Mucosa of stomach (tissue), 1 donor: Measurements from ENCODE around the gene CXCR4.
"Not testable (repeated sequence)": the region's sequence is repeated elsewhere in the genome, so short reads cannot be mapped to it uniquely, and the experiment has no call there.

Experiments
- H3K27me3 ChIP-seq: one replicate; pipeline ENCODE4 v1.7.0; 2013; ENCODE audit warnings: mild to moderate bottlenecking, low read length; ENCODE audit not compliant: control insufficient read depth, insufficient read depth
- H3K36me3 ChIP-seq: one replicate; pipeline ENCODE4 v1.7.0; 2013; ENCODE audit warnings: low read length; ENCODE audit not compliant: control insufficient read depth, insufficient read depth
- H3K4me1 ChIP-seq: one replicate; pipeline ENCODE4 v1.7.0; 2013; ENCODE audit warnings: mild to moderate bottlenecking, low read length; ENCODE audit not compliant: control insufficient read depth, insufficient read depth
- H3K4me3 ChIP-seq: one replicate; pipeline ENCODE4 v1.7.0; 2013; ENCODE audit warnings: low read length
- H3K9ac ChIP-seq: one replicate; pipeline ENCODE4 v1.7.0; 2013; ENCODE audit warnings: mild to moderate bottlenecking, low read length, moderate library complexity
- H3K9me3 ChIP-seq: one replicate; pipeline ENCODE4 v1.7.0; 2013; ENCODE audit warnings: mild to moderate bottlenecking, low read length, moderate library complexity; ENCODE audit not compliant: control insufficient read depth
- donor health status: Pancreatic carcinoma.

The CXCR4 gene

GRCh38 chr2:136107051-136108033, 10.6 kb downstream of the CXCR4 start:
- Histone ChIP-seq H3K4me1 (no peaks in the 10 kb centered on the region), H3K4me3 (no peak overlapping the region), H3K27me3 (no peaks in the 10 kb centered on the region), H3K9ac (no peak overlapping the region), H3K36me3 (no peaks in the 10 kb centered on the region), H3K9me3 (no peaks in the 10 kb centered on the region)

DNA sequence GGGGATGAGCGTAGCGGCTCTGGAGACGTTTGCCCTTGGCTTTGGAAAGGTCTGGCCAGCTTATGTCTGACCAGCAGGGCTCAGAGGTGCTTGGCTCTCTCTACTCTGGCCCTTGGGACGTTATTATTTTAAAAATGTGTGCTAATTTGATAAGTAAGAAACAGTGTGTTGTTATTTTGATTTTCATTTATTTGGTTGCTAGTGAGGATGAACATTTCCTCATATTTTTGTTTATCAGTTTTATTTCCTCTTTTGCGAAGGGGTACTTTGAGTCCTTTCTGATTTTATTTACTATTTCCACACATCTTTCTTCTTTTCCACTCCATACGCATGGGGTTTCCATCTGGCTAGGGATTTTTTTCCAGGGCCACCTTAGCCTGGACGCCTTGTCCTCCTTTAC, 11.4 kb downstream of the CXCR4 start:
- no peaks in the 10 kb centered on the region for H3K9me3 ChIP-seq
- no peaks in the 10 kb centered on the region for H3K36me3 ChIP-seq
- H3K4me3 ChIP-seq, result no peak overlapping the region
- no peaks in the 10 kb centered on the region for H3K27me3 ChIP-seq
- no peak overlapping the region for H3K9ac ChIP-seq
- no peaks in the 10 kb centered on the region for H3K4me1 ChIP-seq

- Histone ChIP-seq H3K9ac (no peak overlapping the region), H3K9me3 (no peaks in the 10 kb centered on the region), H3K27me3 (no peaks in the 10 kb centered on the region), H3K4me1 (no peaks in the 10 kb centered on the region), H3K36me3 (no peaks in the 10 kb centered on the region), H3K4me3 (no peak overlapping the region)
These were observed 13.0 kb downstream of the CXCR4 start for GRCh38 chr2:136104977-136105376.

GRCh38 chr2:136101042-136101441, 16.9 kb downstream of the CXCR4 start:
- Histone ChIP-seq H3K4me1 (no peaks in the 10 kb centered on the region), H3K4me3 (no peak overlapping the region), H3K27me3 (no peaks in the 10 kb centered on the region), H3K9ac (no peak overlapping the region), H3K36me3 (no peaks in the 10 kb centered on the region), H3K9me3 (no peaks in the 10 kb centered on the region)

GRCh38 chr2:136098441-136098840, 19.5 kb downstream of the CXCR4 start:
- Histone ChIP-seq H3K9me3 (no peaks in the 10 kb centered on the region), H3K36me3 (no peaks in the 10 kb centered on the region), H3K9ac (no peak overlapping the region), H3K4me1 (no peaks in the 10 kb centered on the region), H3K4me3 (no peak overlapping the region), H3K27me3 (no peaks in the 10 kb centered on the region)

- no peaks in the 10 kb centered on the region for H3K27me3 ChIP-seq
- no peaks in the 10 kb centered on the region for H3K36me3 ChIP-seq
- H3K9ac ChIP-seq, result no peak overlapping the region
- H3K4me1 ChIP-seq, result no peaks in the 10 kb centered on the region
- H3K9me3 ChIP-seq, result no peaks in the 10 kb centered on the region
- H3K4me3 ChIP-seq, result no peak overlapping the region
These were observed 24.4 kb downstream of the CXCR4 start for GRCh38 chr2:136093583-136093982.

DNA sequence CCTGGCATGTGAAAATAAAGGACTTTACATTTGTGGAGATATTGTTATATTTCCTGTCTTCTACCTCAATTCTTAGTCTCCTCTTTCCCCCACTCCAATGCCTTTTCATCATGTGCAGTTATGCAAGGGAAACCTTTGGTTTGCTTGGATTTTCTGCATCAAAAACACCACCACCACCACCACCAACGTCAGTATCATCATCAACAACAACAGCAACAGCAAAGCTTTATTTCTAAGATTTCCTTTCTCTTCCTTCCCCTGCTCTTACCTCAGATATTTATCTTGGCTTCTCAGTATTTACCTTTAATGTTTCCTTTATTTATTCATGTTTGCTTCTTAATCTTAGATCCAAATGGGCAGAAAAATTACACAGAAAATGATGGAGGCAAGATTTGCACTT, 26.1 kb downstream of the CXCR4 start:
- no peaks in the 10 kb centered on the region for H3K27me3 ChIP-seq
- no peaks in the 10 kb centered on the region for H3K4me1 ChIP-seq
- no peak overlapping the region for H3K9ac ChIP-seq
- no peaks in the 10 kb centered on the region for H3K36me3 ChIP-seq
- H3K9me3 ChIP-seq, result no peaks in the 10 kb centered on the region
- H3K4me3 ChIP-seq, result no peak overlapping the region

DNA sequence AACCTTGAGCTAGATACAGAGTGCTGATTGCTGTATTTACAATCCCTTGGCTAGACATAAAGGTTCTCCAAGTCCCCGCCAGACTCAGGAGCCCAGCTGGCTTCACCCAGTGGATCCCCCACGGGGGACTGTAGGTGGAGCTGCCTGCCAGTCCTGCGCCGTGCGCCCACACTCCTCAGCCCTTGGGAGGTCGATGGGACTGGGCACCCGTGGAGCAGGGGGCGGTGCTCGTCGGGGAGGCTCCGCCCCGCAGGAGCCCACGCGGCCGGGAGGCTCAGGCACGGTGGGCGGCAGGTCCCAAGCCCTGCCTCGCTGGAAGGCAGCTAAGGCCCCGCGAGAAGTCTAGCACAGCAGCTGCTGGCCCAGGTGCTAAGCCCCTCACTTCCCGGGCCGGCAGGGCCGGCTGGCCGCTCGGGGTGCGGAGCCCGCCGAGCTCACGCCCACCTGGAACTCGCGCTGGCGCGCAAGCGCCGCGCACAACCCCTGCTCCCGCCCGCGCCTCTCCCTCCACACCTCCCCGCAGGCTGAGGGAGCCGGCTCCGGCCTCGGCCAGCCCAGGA, 30.0 kb downstream of the CXCR4 start:
- H3K27me3 ChIP-seq, H3K4me3 ChIP-seq, H3K4me1 ChIP-seq, H3K36me3 ChIP-seq, H3K9ac ChIP-seq, H3K9me3 ChIP-seq: not testable (repeated sequence)

GRCh38 chr2:136086253-136087016, 31.5 kb downstream of the CXCR4 start:
- Histone ChIP-seq H3K9me3 (no peaks in the 10 kb centered on the region), H3K36me3 (no peaks in the 10 kb centered on the region), H3K4me1 (no peaks in the 10 kb centered on the region), H3K9ac (no peak overlapping the region), H3K27me3 (no peaks in the 10 kb centered on the region), H3K4me3 (no peak overlapping the region)

- no peaks in the 10 kb centered on the region for H3K4me1 ChIP-seq
- no peak overlapping the region for H3K4me3 ChIP-seq
- H3K27me3 ChIP-seq, result no peaks in the 10 kb centered on the region
- no peaks in the 10 kb centered on the region for H3K36me3 ChIP-seq
- H3K9me3 ChIP-seq, result no peaks in the 10 kb centered on the region
- no peak overlapping the region for H3K9ac ChIP-seq
These were observed 32.3 kb downstream of the CXCR4 start for GRCh38 chr2:136085453-136086209.

- no peaks in the 10 kb centered on the region for H3K9me3 ChIP-seq
- H3K4me1 ChIP-seq, result no peaks in the 10 kb centered on the region
- no peaks in the 10 kb centered on the region for H3K27me3 ChIP-seq
- no peak overlapping the region for H3K4me3 ChIP-seq
- H3K36me3 ChIP-seq, result no peaks in the 10 kb centered on the region
- H3K9ac ChIP-seq, result no peak overlapping the region
These were observed 36.3 kb downstream of the CXCR4 start for GRCh38 chr2:136081582-136082210.
